ENCODE data around the gene ATP10D.

DNA sequence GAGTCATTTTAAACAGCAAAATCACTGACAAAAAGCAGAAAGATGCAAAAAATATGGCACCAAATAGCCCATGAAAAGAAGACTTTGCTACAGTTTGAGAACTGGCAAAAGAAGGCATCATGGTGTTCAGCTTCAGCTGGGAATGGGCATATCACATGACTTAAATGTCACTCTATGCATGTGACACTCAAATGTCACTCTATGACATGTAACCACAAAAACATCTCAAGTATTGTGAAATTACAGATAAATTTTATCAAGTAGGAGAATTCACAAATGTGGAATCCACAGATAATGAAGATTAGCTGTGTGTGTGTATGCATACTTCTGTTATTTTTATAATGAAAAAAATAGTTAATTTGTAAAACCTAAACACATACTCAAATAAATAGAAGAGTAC is 81.9 kb downstream of the ATP10D start:
- TF ChIP-seq ZNF274 (IDR thresholded peaks at IDR 0.05; ENCODE audit: low read depth, low read length) = no peak
- no peak for TF ChIP-seq SUZ12 (IDR thresholded peaks at IDR 0.05; ENCODE audit: extremely low read depth, insufficient read depth, insufficient read length)
